Measurements from ENCODE around the gene YIF1B.

DNA sequence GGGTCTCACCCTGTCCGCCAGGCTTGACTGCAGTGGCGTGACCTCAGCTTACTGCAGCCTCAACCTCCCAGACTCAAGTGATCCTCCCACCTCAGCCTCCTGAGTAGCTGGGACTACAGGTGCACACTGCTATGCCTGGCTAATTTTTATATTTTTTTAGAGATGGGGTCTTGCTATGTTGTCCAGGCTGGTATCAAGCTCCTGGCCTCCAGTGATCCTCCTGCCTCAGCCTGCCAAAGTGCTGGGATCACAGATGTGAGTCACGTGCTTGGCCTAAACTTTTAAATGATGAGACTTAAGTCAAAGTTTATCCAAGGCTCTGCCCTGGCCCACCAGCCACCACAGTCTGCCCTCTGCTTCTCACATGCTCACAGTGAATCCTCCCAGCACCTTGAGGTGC is 9.5 kb downstream of the YIF1B start:
- TF ChIP-seq, protein P1, sequence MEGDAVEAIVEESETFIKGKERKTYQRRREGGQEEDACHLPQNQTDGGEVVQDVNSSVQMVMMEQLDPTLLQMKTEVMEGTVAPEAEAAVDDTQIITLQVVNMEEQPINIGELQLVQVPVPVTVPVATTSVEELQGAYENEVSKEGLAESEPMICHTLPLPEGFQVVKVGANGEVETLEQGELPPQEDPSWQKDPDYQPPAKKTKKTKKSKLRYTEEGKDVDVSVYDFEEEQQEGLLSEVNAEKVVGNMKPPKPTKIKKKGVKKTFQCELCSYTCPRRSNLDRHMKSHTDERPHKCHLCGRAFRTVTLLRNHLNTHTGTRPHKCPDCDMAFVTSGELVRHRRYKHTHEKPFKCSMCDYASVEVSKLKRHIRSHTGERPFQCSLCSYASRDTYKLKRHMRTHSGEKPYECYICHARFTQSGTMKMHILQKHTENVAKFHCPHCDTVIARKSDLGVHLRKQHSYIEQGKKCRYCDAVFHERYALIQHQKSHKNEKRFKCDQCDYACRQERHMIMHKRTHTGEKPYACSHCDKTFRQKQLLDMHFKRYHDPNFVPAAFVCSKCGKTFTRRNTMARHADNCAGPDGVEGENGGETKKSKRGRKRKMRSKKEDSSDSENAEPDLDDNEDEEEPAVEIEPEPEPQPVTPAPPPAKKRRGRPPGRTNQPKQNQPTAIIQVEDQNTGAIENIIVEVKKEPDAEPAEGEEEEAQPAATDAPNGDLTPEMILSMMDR (IDR thresholded peaks at IDR 0.05; ENCODE audit: insufficient read depth, low read length, poor library complexity, severe bottlenecking) = no peak
- no peak for TF ChIP-seq EZH2phosphoT487 (conservative IDR thresholded peaks at IDR 0.05; ENCODE audit: low read length)

Measured in SU-DHL-6 (cell line).